H9 (cell line): Measurements from ENCODE around the gene ACTR8. TPM values are rescaled to one million over a fixed set of nuclear protein-coding genes. Genes with fewer than 3 reads are reported as not detected.

Experiments used
- DNase-seq: peaks from one replicate; pipeline ENCODE4 v3.0.0-alpha.2; 2017
- H2AFZ ChIP-seq: one replicate; pipeline ENCODE4 v1.6.1; 2013; ENCODE audit warnings: mild to moderate bottlenecking, low read length, control low read depth, moderate library complexity
- H2AK5ac ChIP-seq: 2 replicates; pipeline ENCODE4 v1.6.1; 2013; ENCODE audit warnings: low read length, control low read depth, mixed read lengths; ENCODE audit not compliant: insufficient read length
- H2BK120ac ChIP-seq: one replicate; pipeline ENCODE4 v1.6.1; 2013; ENCODE audit warnings: low read depth, mild to moderate bottlenecking, low read length, control low read depth, inconsistent platforms; ENCODE audit not compliant: poor library complexity, severe bottlenecking
- H2BK12ac ChIP-seq: 2 replicates; pipeline ENCODE4 v1.6.1; 2013; ENCODE audit warnings: low read length, control low read depth, mixed read lengths, low read depth; ENCODE audit not compliant: insufficient read length
- H2BK15ac ChIP-seq: 2 replicates; pipeline ENCODE4 v1.6.1; 2013; ENCODE audit warnings: low read depth, low read length, control low read depth
- H2BK20ac ChIP-seq: one replicate; pipeline ENCODE4 v1.6.1; 2013; ENCODE audit warnings: low read depth, mild to moderate bottlenecking, low read length, control low read depth, inconsistent platforms; ENCODE audit not compliant: poor library complexity, severe bottlenecking
- H2BK5ac ChIP-seq: 2 replicates; pipeline ENCODE4 v1.6.1; 2013; ENCODE audit warnings: low read length, control low read depth, mixed read lengths; ENCODE audit not compliant: insufficient read length
- H3K14ac ChIP-seq: 2 replicates; pipeline ENCODE4 v1.6.1; 2013; ENCODE audit warnings: low read length, control low read depth; ENCODE audit not compliant: insufficient read depth
- H3K18ac ChIP-seq: 2 replicates; pipeline ENCODE4 v1.6.1; 2013; ENCODE audit warnings: low read depth, mild to moderate bottlenecking, mixed read lengths, low read length, control low read depth; ENCODE audit not compliant: insufficient read length
- H3K23ac ChIP-seq: 2 replicates; pipeline ENCODE4 v1.6.1; 2013; ENCODE audit warnings: low read length, control low read depth, mixed read lengths, low read depth; ENCODE audit not compliant: insufficient read length
- H3K23me2 ChIP-seq: 2 replicates; pipeline ENCODE4 v1.6.1; 2013; ENCODE audit warnings: low read depth, mild to moderate bottlenecking, mixed read lengths, low read length, control low read depth; ENCODE audit not compliant: insufficient read length, poor library complexity, severe bottlenecking
- H3K27ac ChIP-seq: 2 replicates; pipeline ENCODE4 v1.5.1; 2013; ENCODE audit warnings: low read length, control low read depth, mixed read lengths, low read depth; ENCODE audit not compliant: insufficient read length
- H3K27me3 ChIP-seq: 2 replicates; pipeline ENCODE4 v1.6.1; 2013; ENCODE audit warnings: low read length, control low read depth, inconsistent platforms; ENCODE audit not compliant: insufficient read depth
- H3K4ac ChIP-seq: 2 replicates; pipeline ENCODE4 v1.6.1; 2013; ENCODE audit warnings: low read depth, mild to moderate bottlenecking, control low read depth, inconsistent platforms, low read length, moderate library complexity
- H3K4me1 ChIP-seq: 2 replicates; pipeline ENCODE4 v1.6.1; 2013; ENCODE audit warnings: low read length, control low read depth, inconsistent platforms; ENCODE audit not compliant: insufficient read depth
- H3K4me2 ChIP-seq: 2 replicates; pipeline ENCODE4 v1.6.1; 2013; ENCODE audit warnings: low read length, control low read depth, mixed read lengths; ENCODE audit not compliant: insufficient read length, insufficient read depth
- H3K56ac ChIP-seq: 2 replicates; pipeline ENCODE4 v1.6.1; 2013; ENCODE audit warnings: low read depth, mild to moderate bottlenecking, mixed read lengths, low read length, control low read depth; ENCODE audit not compliant: insufficient read length
- H3K79me1 ChIP-seq: 2 replicates; pipeline ENCODE4 v1.6.1; 2013; ENCODE audit warnings: low read depth, mild to moderate bottlenecking, moderate library complexity, low read length, control low read depth, inconsistent platforms; ENCODE audit not compliant: insufficient read depth, poor library complexity, severe bottlenecking
- H3K79me2 ChIP-seq: 2 replicates; pipeline ENCODE4 v1.6.1; 2013; ENCODE audit warnings: low read length, control low read depth, inconsistent platforms; ENCODE audit not compliant: insufficient read depth
- H3K9ac ChIP-seq: 2 replicates; pipeline ENCODE4 v1.6.1; 2013; ENCODE audit warnings: low read length, control low read depth, mixed read lengths; ENCODE audit not compliant: insufficient read length; ENCODE audit errors: extremely low read depth
- H3K9me3 ChIP-seq: one replicate; pipeline ENCODE4 v1.6.1; 2013; ENCODE audit warnings: low read depth, low read length, inconsistent platforms; ENCODE audit not compliant: control insufficient read depth
- H3T11ph ChIP-seq: one replicate; pipeline ENCODE4 v1.6.1; 2013; ENCODE audit warnings: mild to moderate bottlenecking, low read length, control low read depth, inconsistent platforms
- H4K20me1 ChIP-seq: one replicate; pipeline ENCODE4 v1.6.1; 2013; ENCODE audit not compliant: control insufficient read depth, insufficient read length, insufficient read depth
- H4K5ac ChIP-seq: 2 replicates; pipeline ENCODE4 v1.6.1; 2013; ENCODE audit warnings: low read depth, mild to moderate bottlenecking, mixed read lengths, low read length, control low read depth; ENCODE audit not compliant: insufficient read length
- H4K8ac ChIP-seq: replicated peaks from 2 replicates; pipeline ENCODE4 v1.6.1; 2013; ENCODE audit warnings: low read length, control low read depth, mixed read lengths, low read depth; ENCODE audit not compliant: insufficient read length
- H4K91ac ChIP-seq: 2 replicates; pipeline ENCODE4 v1.6.1; 2013; ENCODE audit warnings: low read depth, mild to moderate bottlenecking, moderate library complexity, mixed read lengths, low read length, control low read depth; ENCODE audit not compliant: insufficient read length
- H3K27ac Mint-ChIP-seq, 3 experiments: 2 replicates in 2 of 3; 3 replicates in 1 of 3; pipeline ENCODE4 v1.8.0; 2020 to 2021; ENCODE audit warnings: mixed read lengths in 3 of 3, mild to moderate bottlenecking in 1 of 3, moderate library complexity in 1 of 3
- H3K27me3 Mint-ChIP-seq: 2 replicates; pipeline ENCODE4 v1.8.0; 2021; ENCODE audit warnings: low read depth, mild to moderate bottlenecking, moderate library complexity, mixed read lengths
- H3K36me3 Mint-ChIP-seq, 3 experiments: 2 replicates in 2 of 3; 3 replicates in 1 of 3; pipeline ENCODE4 v1.8.0; 2020 to 2021; ENCODE audit warnings: low read depth in 3 of 3, mixed read lengths in 3 of 3; ENCODE audit not compliant: insufficient read depth in 1 of 3
- H3K4me1 Mint-ChIP-seq, 2 experiments: 2 replicates each; pipeline ENCODE4 v1.8.0; 2020; ENCODE audit warnings: mixed read lengths in 2 of 2
- H3K4me3 Mint-ChIP-seq, 2 experiments: 2 replicates in 1 of 2; 3 replicates in 1 of 2; pipeline ENCODE4 v1.8.0; 2020 to 2021; ENCODE audit warnings: mild to moderate bottlenecking in 2 of 2, mixed read lengths in 2 of 2, moderate library complexity in 1 of 2
- H3K9me3 Mint-ChIP-seq, 2 experiments: 2 replicates in 1 of 2; 3 replicates in 1 of 2; pipeline ENCODE4 v1.8.0; 2020; ENCODE audit warnings: mild to moderate bottlenecking in 2 of 2, mixed read lengths in 2 of 2, moderate library complexity in 1 of 2
- CTCF ChIP-seq: fragments of 200-600 bp; sonication (generic); conservative IDR thresholded peaks from 3 replicates; pipeline ENCODE4 v1.8.0; 2021; ENCODE audit warnings: antibody characterized with exemption, mild to moderate bottlenecking
- WGBS: extraction: QIAGEN DNeasy Blood & Tissue Kit; methylation state at CpG from one replicate; pipeline ENCODE4 v1.1.7; 2013; ENCODE audit warnings: missing lambda C conversion rate, low lambda C conversion rate, mixed read lengths; ENCODE audit not compliant: insufficient read length; ENCODE audit errors: extremely low coverage; 5-methylcytosine and 5-hydroxymethylcytosine counted together
- total RNA-seq: library from RNA; stranded (reverse); gene quantifications from 2 replicates; pipeline ENCODE4 v1.2.1, GENCODE V29; 2021

The ACTR8 gene
- total RNA-seq, 1 experiment from 2014 or later = 39.2 TPM

- H3K18ac ChIP-seq = no peak overlapping the region
- WGBS = no CpG with 5 or more reads among the region's 1 CpG
- H4K91ac ChIP-seq = no peak overlapping the region
- H4K20me1 ChIP-seq = no peaks in the 10 kb centered on the region
- H3T11ph ChIP-seq = no peak overlapping the region
- H3K27me3 Mint-ChIP-seq = peaks cover 14% of the 10 kb centered on the region
- H3K79me2 ChIP-seq = no peaks in the 10 kb centered on the region
- no peaks in the 10 kb centered on the region for H3K27me3 ChIP-seq
- no peak overlapping the region for H2AFZ ChIP-seq
- H3K4me2 ChIP-seq = no peak overlapping the region
- no peak overlapping the region for H3K4me3 Mint-ChIP-seq
- H4K8ac ChIP-seq = no peak overlapping the region
- no peaks in the 10 kb centered on the region for H3K4me1 Mint-ChIP-seq
- H3K27ac ChIP-seq = no peak overlapping the region
- H2BK12ac ChIP-seq = no peak overlapping the region
- no peak overlapping the region for H4K5ac ChIP-seq
- H3K14ac ChIP-seq = no peak overlapping the region
- no peak overlapping the region for H2AK5ac ChIP-seq
- H3K27ac Mint-ChIP-seq = no peak overlapping the region
- H3K23ac ChIP-seq = no peak overlapping the region
- no peak overlapping the region for H3K9ac ChIP-seq
- H3K23me2 ChIP-seq = no peaks in the 10 kb centered on the region
- no peaks in the 10 kb centered on the region for H3K9me3 ChIP-seq
- H3K9me3 Mint-ChIP-seq = peaks cover 12 to 13% of the 10 kb centered on the region in 2 experiments
- no peak overlapping the region for H3K56ac ChIP-seq
- H3K4ac ChIP-seq = no peak overlapping the region
- H3K4me1 ChIP-seq = no peaks in the 10 kb centered on the region
- peak; percentile 50 for TF ChIP-seq CTCF
- no peak for DNase-seq
- H3K79me1 ChIP-seq = no peaks in the 10 kb centered on the region
- no peak overlapping the region for H2BK15ac ChIP-seq
- no peak overlapping the region for H2BK120ac ChIP-seq
- peaks cover 0 to 10% (median 0%) of the 10 kb centered on the region in 3 experiments; a peak in 3 of 7 replicates for H3K36me3 Mint-ChIP-seq
- no peak overlapping the region for H2BK20ac ChIP-seq
- no peak overlapping the region for H2BK5ac ChIP-seq
These were observed 39.3 kb upstream of the ACTR8 start for GRCh38 chr3:53921296-53921695.
